ENCODE data around the gene RHBDL1.

The RHBDL1 gene

GRCh38 chr16:657487-657886 lies 18.0 kb upstream of the RHBDL1 start:
- no peak for DNase-seq (ENCODE audit: low spot score)

GRCh38 chr16:658679-659571 lies 16.5 kb upstream of the RHBDL1 start:
- no peak for DNase-seq (ENCODE audit: low spot score)

- DNase-seq (ENCODE audit: low spot score), result no peak
Observed at GRCh38 chr16:659618-660017, 15.9 kb upstream of the RHBDL1 start.

- no peak for DNase-seq (ENCODE audit: low spot score)
Observed at GRCh38 chr16:660132-660458, 15.4 kb upstream of the RHBDL1 start.

- DNase-seq (ENCODE audit: low spot score), result peak; percentile 64
Observed at GRCh38 chr16:660459-661183, 14.8 kb upstream of the RHBDL1 start.

- DNase-seq (ENCODE audit: low spot score), result no peak
Observed at GRCh38 chr16:661184-661821, 14.2 kb upstream of the RHBDL1 start.

- DNase-seq (ENCODE audit: low spot score), result no peak
Observed at GRCh38 chr16:662095-662494, 13.4 kb upstream of the RHBDL1 start.

GRCh38 chr16:662597-662996 lies 12.9 kb upstream of the RHBDL1 start:
- DNase-seq (ENCODE audit: low spot score), result no peak

- no peak for DNase-seq (ENCODE audit: low spot score)
Observed at GRCh38 chr16:666572-666971, 8.9 kb upstream of the RHBDL1 start.

GRCh38 chr16:667113-667779 lies 8.2 kb upstream of the RHBDL1 start:
- DNase-seq (ENCODE audit: low spot score), result no peak

GRCh38 chr16:667780-668518 lies 7.5 kb upstream of the RHBDL1 start, which contains the start of gene RHOT2:
RHOT2 (plus strand) TSS chr16:668132; CDS start chr16:668200, 68 bp downstream.
- DNase-seq (ENCODE audit: low spot score), result peak; percentile 92

GRCh38 chr16:668519-669171 lies 6.8 kb upstream of the RHBDL1 start:
- no peak for DNase-seq (ENCODE audit: low spot score)

- DNase-seq (ENCODE audit: low spot score), result no peak
Observed at GRCh38 chr16:669666-670065, 5.8 kb upstream of the RHBDL1 start.

GRCh38 chr16:670485-671352 lies 4.8 kb upstream of the RHBDL1 start:
- no peak for DNase-seq (ENCODE audit: low spot score)

GRCh38 chr16:671353-672131 lies 3.9 kb upstream of the RHBDL1 start:
- no peak for DNase-seq (ENCODE audit: low spot score)

- no peak for DNase-seq (ENCODE audit: low spot score)
Observed at GRCh38 chr16:672371-672770, 3.1 kb upstream of the RHBDL1 start.

GRCh38 chr16:672851-673250 lies 2.6 kb upstream of the RHBDL1 start:
- DNase-seq (ENCODE audit: low spot score), result no peak

GRCh38 chr16:673399-673991 lies 2.0 kb upstream of the RHBDL1 start:
- no peak for DNase-seq (ENCODE audit: low spot score)
